ENCODE results near the gene FOXJ3. TPM values are rescaled to one million over a fixed set of nuclear protein-coding genes. Genes with fewer than 3 reads are reported as not detected.

FOXJ3 gene
- total RNA-seq, 1 experiment from 2014 or later = 31.7 TPM

GRCh38 chr1:42334240-42335049 lies 590 bp downstream of the FOXJ3 start:
- DNase-seq (ENCODE audit: low spot score) = peak; percentile 70

- DNase-seq (ENCODE audit: low spot score) = no peak
These were observed 1.3 kb downstream of the FOXJ3 start for GRCh38 chr1:42333662-42334239.

- DNase-seq (ENCODE audit: low spot score) = no peak
These were observed 2.2 kb downstream of the FOXJ3 start for GRCh38 chr1:42332877-42333276.

GRCh38 chr1:42330215-42330614 lies 4.8 kb downstream of the FOXJ3 start:
- no peak for DNase-seq (ENCODE audit: low spot score)

GRCh38 chr1:42328916-42329496 lies 6.0 kb downstream of the FOXJ3 start:
- DNase-seq (ENCODE audit: low spot score) = no peak

- no peak for DNase-seq (ENCODE audit: low spot score)
These were observed 6.9 kb downstream of the FOXJ3 start for GRCh38 chr1:42328047-42328625.

- no peak for DNase-seq (ENCODE audit: low spot score)
These were observed 10.0 kb downstream of the FOXJ3 start for GRCh38 chr1:42325014-42325402.

- DNase-seq (ENCODE audit: low spot score) = no peak
These were observed 10.5 kb downstream of the FOXJ3 start for GRCh38 chr1:42324398-42325013.

GRCh38 chr1:42323551-42323950 lies 11.5 kb downstream of the FOXJ3 start:
- no peak for DNase-seq (ENCODE audit: low spot score)

GRCh38 chr1:42322577-42322976 lies 12.5 kb downstream of the FOXJ3 start:
- no peak for DNase-seq (ENCODE audit: low spot score)

GRCh38 chr1:42321731-42322130 lies 13.3 kb downstream of the FOXJ3 start:
- DNase-seq (ENCODE audit: low spot score) = no peak

- no peak for DNase-seq (ENCODE audit: low spot score)
These were observed 14.3 kb downstream of the FOXJ3 start for GRCh38 chr1:42320708-42321107.

- no peak for DNase-seq (ENCODE audit: low spot score)
These were observed 15.1 kb downstream of the FOXJ3 start for GRCh38 chr1:42319871-42320484.

- no peak for DNase-seq (ENCODE audit: low spot score)
These were observed 15.7 kb downstream of the FOXJ3 start for GRCh38 chr1:42319128-42319851.

- no peak for DNase-seq (ENCODE audit: low spot score)
These were observed 16.4 kb downstream of the FOXJ3 start for GRCh38 chr1:42318601-42319000.

GRCh38 chr1:42317308-42317707 lies 17.7 kb downstream of the FOXJ3 start:
- no peak for DNase-seq (ENCODE audit: low spot score)

GRCh38 chr1:42316292-42316691 lies 18.7 kb downstream of the FOXJ3 start:
- DNase-seq (ENCODE audit: low spot score) = no peak

- no peak for DNase-seq (ENCODE audit: low spot score)
These were observed 19.5 kb downstream of the FOXJ3 start for GRCh38 chr1:42315500-42315899.

- no peak for DNase-seq (ENCODE audit: low spot score)
These were observed 21.1 kb downstream of the FOXJ3 start for GRCh38 chr1:42313970-42314369.

- DNase-seq (ENCODE audit: low spot score) = no peak
These were observed 22.3 kb downstream of the FOXJ3 start for GRCh38 chr1:42312576-42313212.

GRCh38 chr1:42311897-42312296 lies 23.1 kb downstream of the FOXJ3 start:
- DNase-seq (ENCODE audit: low spot score) = no peak

Measured in H4 (cell line).